Keratinocyte (primary cell): ENCODE measurements around the gene FRMD1. TPM values are rescaled to one million over a fixed set of nuclear protein-coding genes. Genes with fewer than 3 reads are reported as not detected.

Experiments
- DNase-seq: peaks from one replicate; pipeline ENCODE4 v3.0.0-alpha.2; 2011; ENCODE audit warnings: low read depth, missing footprints, low spot score
- FAIRE-seq: peaks from 2 replicates; lab custom pipeline; 2011; peaks lifted over from hg19 to GRCh38; lab: Jason Lieb, UNC
- H2AFZ ChIP-seq: 2 replicates; pipeline ENCODE4 v1.6.0; 2012; ENCODE audit warnings: low read length, control low read depth, inconsistent platforms; ENCODE audit not compliant: control insufficient read depth
- H3K27ac ChIP-seq: 2 replicates; pipeline ENCODE4 v1.5.1; 2011; ENCODE audit warnings: low read length; ENCODE audit not compliant: control insufficient read depth, insufficient read depth
- H3K27me3 ChIP-seq: 3 replicates; pipeline ENCODE4 v1.6.0; 2011; ENCODE audit warnings: low read length; ENCODE audit not compliant: control insufficient read depth, insufficient read depth; ENCODE audit errors: extremely low read depth
- H3K36me3 ChIP-seq, 2 experiments: 2 replicates in 1 of 2; 3 replicates in 1 of 2; pipeline ENCODE4 v1.5.1; 2011; ENCODE audit warnings: low read length in 2 of 2, mild to moderate bottlenecking in 1 of 2; ENCODE audit not compliant: control insufficient read depth in 2 of 2, insufficient read depth in 2 of 2; ENCODE audit errors: extremely low read depth in 1 of 2
- H3K4me1 ChIP-seq: 3 replicates; pipeline ENCODE4 v1.5.1; 2011; ENCODE audit warnings: low read length; ENCODE audit not compliant: control insufficient read depth, insufficient read depth; ENCODE audit errors: extremely low read depth
- H3K4me2 ChIP-seq: 3 replicates; pipeline ENCODE4 v1.6.0; 2011; ENCODE audit warnings: low read depth, low read length; ENCODE audit not compliant: control insufficient read depth, insufficient read depth; ENCODE audit errors: extremely low read depth
- H3K4me3 ChIP-seq, 3 experiments: fragments of 200-600 bp in 1 of 3; sonication (generic) in 1 of 3; 2 replicates in 2 of 3; 3 replicates in 1 of 3; pipeline ENCODE4 v1.5.1; 2011 to 2016; ENCODE audit warnings: low read length in 3 of 3, mild to moderate bottlenecking in 3 of 3, control low read depth in 2 of 3, inconsistent platforms in 1 of 3, low read depth in 1 of 3, mixed read lengths in 1 of 3, mixed run types in 1 of 3, moderate library complexity in 1 of 3; ENCODE audit not compliant: control insufficient read depth in 2 of 3, insufficient read depth in 2 of 3; ENCODE audit errors: extremely low read depth in 1 of 3
- H3K79me2 ChIP-seq: 2 replicates; pipeline ENCODE4 v1.6.0; 2012; ENCODE audit warnings: low read length; ENCODE audit not compliant: control insufficient read depth, insufficient read depth
- H3K9ac ChIP-seq: 3 replicates; pipeline ENCODE4 v1.6.0; 2011; ENCODE audit warnings: low read length; ENCODE audit not compliant: control insufficient read depth, insufficient read depth; ENCODE audit errors: extremely low read depth
- H3K9me1 ChIP-seq: 3 replicates; pipeline ENCODE4 v1.6.0; 2011; ENCODE audit warnings: low read length; ENCODE audit not compliant: control insufficient read depth, insufficient read depth; ENCODE audit errors: extremely low read depth
- H3K9me3 ChIP-seq: 2 replicates; pipeline ENCODE4 v1.5.1; 2012; ENCODE audit warnings: low read depth, low read length; ENCODE audit not compliant: control insufficient read depth
- H4K20me1 ChIP-seq: 3 replicates; pipeline ENCODE4 v1.6.0; 2011; ENCODE audit warnings: low read length; ENCODE audit not compliant: control insufficient read depth, insufficient read depth; ENCODE audit errors: extremely low read depth
- CTCF ChIP-seq, 3 experiments: IDR thresholded peaks in 1 of 3; conservative IDR thresholded peaks in 1 of 3; optimal IDR thresholded peaks in 1 of 3; 2 replicates in 2 of 3; 3 replicates in 1 of 3; pipeline versions ENCODE3 to v1.5.1; 2011; ENCODE audit warnings: low read length in 3 of 3, mild to moderate bottlenecking in 3 of 3, moderate library complexity in 2 of 3, control low read depth in 1 of 3, inconsistent platforms in 1 of 3; ENCODE audit not compliant: insufficient read depth in 2 of 3; ENCODE audit errors: extremely low read depth in 1 of 3
- EZH2 ChIP-seq: IDR thresholded peaks from one replicate; pipeline ENCODE4 v1.6.1; 2012; ENCODE audit warnings: inconsistent platforms, mild to moderate bottlenecking, low read length, moderate library complexity
- dilution Hi-C: fragments of 300-500 bp; cut with MboI; formaldehyde crosslinking; loops from one replicate; pipeline ENCODE4 v1.7.0; 2020; ENCODE audit warnings: low sequenced_read_pairs; ENCODE audit not compliant: extremely low pct_ligation_motif_present
- polyA plus RNA-seq, 5 experiments: library from polyadenylated mRNA; depleted of rRNA in 3 of 5; stranded (reverse) in 3 of 5; stranded (forward) in 1 of 5; unstranded in 1 of 5; fragments of >200 nt; gene quantifications; 1 replicate in 1 of 5; 2 replicates in 3 of 5; 3 replicates in 1 of 5; pipeline versions ENCODE4 v1.2.1 to v1.2.3, GENCODE V29; 2011 to 2012; ENCODE audit warnings: missing spikeins in 2 of 5, low read depth in 1 of 5, low replicate concordance in 1 of 5

Gene FRMD1
- polyA plus RNA-seq, 1 donor (not counting 4 experiments of a cell fraction or from before 2014, with no cell fraction given) = not detected

GRCh38 chr6:168070804-168071203 is 8.2 kb downstream of the FRMD1 start:
- no peaks in the 10 kb centered on the region for H3K79me2 ChIP-seq
- dilution Hi-C loops = no loop called here
- H3K36me3 ChIP-seq = no peaks in the 10 kb centered on the region
- no peak for DNase-seq
- H3K9me1 ChIP-seq = no peaks in the 10 kb centered on the region
- TF ChIP-seq CTCF (optimal IDR thresholded peaks at IDR 0.05 in 1 of 3, IDR thresholded peaks at IDR 0.05 in 1 of 3, conservative IDR thresholded peaks at IDR 0.05 in 1 of 3; ENCODE audit: extremely low read depth in 1 of 3, insufficient read depth in 2 of 3, low read length in 3 of 3) (no peak), EZH2 (no peak)
- no peaks in the 10 kb centered on the region for H4K20me1 ChIP-seq
- no peak overlapping the region for H3K4me2 ChIP-seq
- FAIRE-seq = no peak
- H3K4me1 ChIP-seq = no peaks in the 10 kb centered on the region
- no peak overlapping the region for H3K4me3 ChIP-seq
- no peak overlapping the region for H2AFZ ChIP-seq
- no peak overlapping the region for H3K27ac ChIP-seq
- H3K9ac ChIP-seq = no peak overlapping the region
- H3K27me3 ChIP-seq = peaks cover 12% of the 10 kb centered on the region
- H3K9me3 ChIP-seq = peaks cover 6% of the 10 kb centered on the region

- H3K9me1 ChIP-seq = no peaks in the 10 kb centered on the region
- no peak overlapping the region for H3K27ac ChIP-seq
- H3K36me3 ChIP-seq = no peaks in the 10 kb centered on the region
- FAIRE-seq = no peak
- no peak overlapping the region for H3K9ac ChIP-seq
- dilution Hi-C loops = no loop called here
- H3K4me3 ChIP-seq = no peak overlapping the region
- H3K27me3 ChIP-seq = peaks cover 11% of the 10 kb centered on the region
- no peaks in the 10 kb centered on the region for H3K79me2 ChIP-seq
- H4K20me1 ChIP-seq = no peaks in the 10 kb centered on the region
- no peaks in the 10 kb centered on the region for H3K9me3 ChIP-seq
- H3K4me2 ChIP-seq = no peak overlapping the region
- H3K4me1 ChIP-seq = no peaks in the 10 kb centered on the region
- no peak for DNase-seq
- TF ChIP-seq EZH2 (no peak), CTCF (optimal IDR thresholded peaks at IDR 0.05 in 1 of 3, IDR thresholded peaks at IDR 0.05 in 1 of 3, conservative IDR thresholded peaks at IDR 0.05 in 1 of 3; ENCODE audit: extremely low read depth in 1 of 3, insufficient read depth in 2 of 3, low read length in 3 of 3) (no peak)
- H2AFZ ChIP-seq = no peak overlapping the region
These were observed 11.8 kb downstream of the FRMD1 start for GRCh38 chr6:168067081-168067759.
